ENCODE data around the gene RAB3C.

GRCh38 chr5:58838729-58839128, 255.9 kb downstream of the RAB3C start:
- TF ChIP-seq POLR2A (IDR thresholded peaks at IDR 0.05) (no peak), CTCF (IDR thresholded peaks at IDR 0.05) (no peak)

All from right lobe of liver (tissue), 4 donors.